ENCODE measurements around the gene MRPS11. TPM values are rescaled to one million over a fixed set of nuclear protein-coding genes. Genes with fewer than 3 reads are reported as not detected.

Gene MRPS11
- total RNA-seq, 6 donors from 2014 or later: 12.9 to 53.4 (median 34.7) TPM

GRCh38 chr15:88453651-88454050 lies 13.9 kb upstream of the MRPS11 start:
- Histone ChIP-seq H3K27ac (no peak overlapping the region), H3K9me3 (no peaks in the 10 kb centered on the region), H3K36me3 (peaks cover 2 to 19% (median 9%) of the 10 kb centered on the region in 4 donors), H3K27me3 (no peaks in the 10 kb centered on the region), H3K4me1 (peaks cover 0 to 9% (median 7%) of the 10 kb centered on the region in 4 donors), H3K4me3 (no peak overlapping the region)
- DNase-seq (no peak), ATAC-seq (ENCODE audit: low FRiP score in 2 of 2) (no peak)
- 47 to 75% methylated on average over 1 of the region's 1 CpG for WGBS, 2 donors
- TF ChIP-seq POLR2A (IDR thresholded peaks at IDR 0.05) (no peak), POLR2AphosphoS5 (IDR thresholded peaks at IDR 0.05) (no peak), EP300 (IDR thresholded peaks at IDR 0.05) (no peak)
- TF ChIP-seq, protein P1, sequence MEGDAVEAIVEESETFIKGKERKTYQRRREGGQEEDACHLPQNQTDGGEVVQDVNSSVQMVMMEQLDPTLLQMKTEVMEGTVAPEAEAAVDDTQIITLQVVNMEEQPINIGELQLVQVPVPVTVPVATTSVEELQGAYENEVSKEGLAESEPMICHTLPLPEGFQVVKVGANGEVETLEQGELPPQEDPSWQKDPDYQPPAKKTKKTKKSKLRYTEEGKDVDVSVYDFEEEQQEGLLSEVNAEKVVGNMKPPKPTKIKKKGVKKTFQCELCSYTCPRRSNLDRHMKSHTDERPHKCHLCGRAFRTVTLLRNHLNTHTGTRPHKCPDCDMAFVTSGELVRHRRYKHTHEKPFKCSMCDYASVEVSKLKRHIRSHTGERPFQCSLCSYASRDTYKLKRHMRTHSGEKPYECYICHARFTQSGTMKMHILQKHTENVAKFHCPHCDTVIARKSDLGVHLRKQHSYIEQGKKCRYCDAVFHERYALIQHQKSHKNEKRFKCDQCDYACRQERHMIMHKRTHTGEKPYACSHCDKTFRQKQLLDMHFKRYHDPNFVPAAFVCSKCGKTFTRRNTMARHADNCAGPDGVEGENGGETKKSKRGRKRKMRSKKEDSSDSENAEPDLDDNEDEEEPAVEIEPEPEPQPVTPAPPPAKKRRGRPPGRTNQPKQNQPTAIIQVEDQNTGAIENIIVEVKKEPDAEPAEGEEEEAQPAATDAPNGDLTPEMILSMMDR (IDR thresholded peaks at IDR 0.05): no peak

- no peak for DNase-seq
- no peaks in the 10 kb centered on the region for H3K27me3 ChIP-seq
- TF ChIP-seq, protein P1 (IDR thresholded peaks at IDR 0.05): no peak
- TF ChIP-seq POLR2A (IDR thresholded peaks at IDR 0.05) (no peak), POLR2AphosphoS5 (IDR thresholded peaks at IDR 0.05) (no peak), EP300 (IDR thresholded peaks at IDR 0.05) (no peak)
- no peak for ATAC-seq (ENCODE audit: low FRiP score in 2 of 2)
- H3K9me3 ChIP-seq: no peaks in the 10 kb centered on the region
- no peak overlapping the region for H3K4me3 ChIP-seq
- H3K4me1 ChIP-seq: peaks cover 0 to 9% (median 7%) of the 10 kb centered on the region in 4 donors
- WGBS, 2 donors: 35 to 45% methylated on average over 1 of the region's 1 CpG
- H3K36me3 ChIP-seq: peaks cover 7 to 25% (median 15%) of the 10 kb centered on the region in 4 donors
- no peak overlapping the region for H3K27ac ChIP-seq
These were observed 13.3 kb upstream of the MRPS11 start for GRCh38 chr15:88454236-88454635.

DNA sequence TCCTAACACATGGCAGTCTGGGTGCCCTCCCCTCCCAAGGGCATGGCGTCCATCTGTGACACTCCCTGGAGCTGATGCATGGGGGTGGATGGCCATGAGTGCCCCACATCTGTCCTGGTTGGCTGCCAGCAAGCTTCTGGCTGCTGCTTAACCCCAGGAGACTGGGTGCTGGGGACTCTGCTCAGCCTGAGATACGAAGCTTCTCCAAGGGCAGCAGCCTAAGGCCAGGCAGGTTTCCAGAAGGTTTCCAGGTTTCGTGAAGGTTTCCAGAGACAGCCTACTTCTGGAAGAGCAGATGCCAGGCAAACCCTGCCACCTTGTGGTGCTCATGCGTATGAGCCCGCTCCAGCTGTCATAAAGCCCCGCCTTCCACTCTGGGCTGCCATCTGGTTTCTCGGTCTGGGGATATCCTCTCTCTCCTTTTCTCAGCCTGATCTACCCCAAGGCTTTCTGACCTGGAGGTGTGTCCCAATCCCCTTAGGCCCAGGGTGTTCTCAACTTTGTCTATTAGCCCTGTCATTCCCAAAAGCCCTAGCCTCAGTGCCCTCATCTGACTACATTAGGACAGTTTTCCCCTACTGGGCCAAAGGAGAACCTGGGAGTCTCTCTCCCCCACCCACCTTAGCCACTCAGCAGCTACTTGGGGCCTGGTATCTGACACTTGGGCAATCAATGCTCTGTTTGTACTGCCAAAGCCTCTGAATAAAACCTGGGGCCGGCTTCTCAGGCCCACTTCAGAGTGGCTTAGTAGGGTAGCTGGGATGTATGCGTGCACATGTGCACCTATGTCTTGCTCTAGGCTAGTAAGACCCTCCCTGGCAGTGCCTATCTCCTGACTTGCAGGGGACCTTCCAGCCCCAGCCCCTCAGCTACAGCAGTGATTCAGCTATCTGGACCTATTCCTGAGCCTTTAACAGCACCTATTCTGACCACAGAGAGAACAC lies 12.4 kb upstream of the MRPS11 start:
- Histone ChIP-seq H3K27ac (peak overlapping the region in 1 of 4 donors; percentile 10), H3K27me3 (no peaks in the 10 kb centered on the region), H3K4me1 (peaks cover 0 to 9% (median 7%) of the 10 kb centered on the region in 4 donors), H3K9me3 (no peaks in the 10 kb centered on the region), H3K4me3 (no peak overlapping the region), H3K36me3 (peaks cover 8 to 34% (median 24%) of the 10 kb centered on the region in 4 donors)
- 23 to 38% methylated on average over 6 to 9 of the region's 9 CpGs for WGBS, 2 donors
- peak in 1 of 2 donors; percentile 64 for DNase-seq
- peak; percentile 77 to 81 for ATAC-seq (ENCODE audit: low FRiP score in 2 of 2)
- TF ChIP-seq, protein P1 (IDR thresholded peaks at IDR 0.05): peak; percentile 36 to 68 (median 52)
- TF ChIP-seq EP300 (IDR thresholded peaks at IDR 0.05) (no peak), POLR2A (IDR thresholded peaks at IDR 0.05) (no peak), POLR2AphosphoS5 (IDR thresholded peaks at IDR 0.05) (no peak)

GRCh38 chr15:88456733-88457132 lies 10.8 kb upstream of the MRPS11 start:
- peaks cover 8 to 50% (median 34%) of the 10 kb centered on the region in 4 donors for H3K36me3 ChIP-seq
- WGBS, 2 donors: 89 to 98% methylated on average over 3 of the region's 3 CpGs
- ATAC-seq (ENCODE audit: low FRiP score in 2 of 2) (no peak), DNase-seq (no peak)
- H3K4me1 ChIP-seq: peaks cover 0 to 9% (median 7%) of the 10 kb centered on the region in 4 donors
- no peak overlapping the region for H3K4me3 ChIP-seq
- no peak overlapping the region for H3K27ac ChIP-seq
- TF ChIP-seq POLR2AphosphoS5 (IDR thresholded peaks at IDR 0.05) (no peak), EP300 (IDR thresholded peaks at IDR 0.05) (no peak), POLR2A (IDR thresholded peaks at IDR 0.05) (no peak)
- TF ChIP-seq, protein P1 (IDR thresholded peaks at IDR 0.05): no peak
- H3K9me3 ChIP-seq: no peaks in the 10 kb centered on the region
- H3K27me3 ChIP-seq: no peaks in the 10 kb centered on the region

Data from upper lobe of left lung (tissue), 6 donors.